ENCODE measurements around the gene PABPC1L. TPM values are rescaled to one million over a fixed set of nuclear protein-coding genes. Genes with fewer than 3 reads are reported as not detected.

The PABPC1L gene
- total and polyA plus RNA-seq, 2 donors (not counting 1 experiment from before 2014, with no cell fraction given): 105 to 295 TPM

DNA sequence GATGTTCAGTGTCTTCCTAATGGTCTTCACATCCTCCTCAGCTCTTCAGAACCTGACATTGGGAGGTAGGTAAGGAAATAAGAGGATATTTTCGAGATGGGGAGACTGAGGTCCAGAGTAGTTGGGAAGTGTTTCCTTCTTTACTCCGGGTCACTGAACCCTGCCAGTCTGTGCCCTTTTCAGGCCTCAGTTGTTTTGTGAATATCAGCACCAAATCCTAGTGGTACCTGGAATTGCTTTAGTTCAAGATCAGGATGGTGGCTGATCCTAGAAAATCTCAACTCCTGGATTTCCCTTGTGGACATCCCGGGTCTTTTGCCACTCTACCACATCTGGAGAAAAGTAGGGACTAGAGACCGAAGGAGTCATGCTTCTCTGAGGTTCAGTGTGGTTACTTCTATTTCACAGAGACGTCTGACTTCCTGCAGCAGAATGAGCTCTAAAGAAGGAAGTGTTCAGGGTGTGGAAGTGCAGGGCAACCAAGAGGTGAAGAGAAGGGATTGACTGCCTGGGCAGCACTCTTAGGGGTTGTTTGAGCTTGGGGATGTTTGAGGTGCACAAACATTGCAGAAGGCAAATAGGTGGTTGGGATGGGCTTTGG is 57.4 kb downstream of the PABPC1L start:
- peak overlapping the region; percentile 98 for H3K27ac Mint-ChIP-seq
- H3K4me2 ChIP-seq (replicated peaks; ENCODE audit: low read depth, low read length, poor library complexity, severe bottlenecking): peak overlapping the region; percentile 76
- CTCF ChIA-PET: interaction anchor here (0.7 to 4.1 kb wide), 5 partner anchors 11 to 404 kb away, joined by 3 to 32 read pairs (median 4); no protein-coding TSS in a partner anchor

More for the DNA sequence above, 57.4 kb downstream of the PABPC1L start:
- Histone ChIP-seq H2AFZ (ENCODE audit: insufficient read depth, low read depth, low read length, poor library complexity, severe bottlenecking) (no peak overlapping the region), H3K36me3 (replicated peaks in 1 of 2; ENCODE audit: control extremely low read depth in 1 of 2, control insufficient read depth in 1 of 2, extremely low read depth in 1 of 2, insufficient read depth in 2 of 2, low read length in 1 of 2) (peaks cover 2 to 10% of the 10 kb centered on the region in 2 experiments), H3K27ac (ENCODE audit: low read length in 2 of 2) (peak overlapping the region; percentile 91), H3K79me2 (ENCODE audit: control insufficient read depth, insufficient read depth, low read length) (peaks cover 73% of the 10 kb centered on the region), H3K4me1 (ENCODE audit: control insufficient read depth in 2 of 2, insufficient read depth in 2 of 2, low read length in 2 of 2) (peaks cover 54 to 68% of the 10 kb centered on the region in 2 donors), H3K9me3 (ENCODE audit: control extremely low read depth in 1 of 3, control insufficient read depth in 2 of 3, insufficient read depth in 1 of 3, low read length in 2 of 3) (no peaks in the 10 kb centered on the region), H3K27me3 (replicated peaks in 1 of 4; ENCODE audit: control extremely low read depth in 1 of 4, control insufficient read depth in 3 of 4, insufficient read depth in 4 of 4, low read length in 3 of 4) (no peaks in the 10 kb centered on the region), H4K20me1 (ENCODE audit: control insufficient read depth, insufficient read depth, low read length, poor library complexity, severe bottlenecking) (peaks cover 5% of the 10 kb centered on the region), H3K4me3 (ENCODE audit: control extremely low read depth in 1 of 5, extremely low read depth in 1 of 5, insufficient read depth in 1 of 5, low read depth in 2 of 5, low read length in 4 of 5) (peak overlapping the region; percentile 86 to 99 (median 90)), H3K9ac (ENCODE audit: low read length) (peak overlapping the region; percentile 84)
- H3K4me3 Mint-ChIP-seq: peak overlapping the region; percentile 94
- no peaks in the 10 kb centered on the region for H3K9me3 Mint-ChIP-seq (ENCODE audit: insufficient read depth)
- H3K27me3 Mint-ChIP-seq: no peaks in the 10 kb centered on the region
- POLR2A ChIA-PET: interaction anchor here (0.6 to 5.6 kb wide), 7 partner anchors 8 to 82 kb away, joined by 3 to 43 read pairs (median 4); partner anchors contain the start of genes PABPC1L and YWHAB
- TF ChIP-seq EZH2 (IDR thresholded peaks at IDR 0.05; ENCODE audit: borderline replicate concordance, insufficient read depth, low read depth, low read length, poor library complexity, severe bottlenecking): no peak
- TF ChIP-seq, protein P1, sequence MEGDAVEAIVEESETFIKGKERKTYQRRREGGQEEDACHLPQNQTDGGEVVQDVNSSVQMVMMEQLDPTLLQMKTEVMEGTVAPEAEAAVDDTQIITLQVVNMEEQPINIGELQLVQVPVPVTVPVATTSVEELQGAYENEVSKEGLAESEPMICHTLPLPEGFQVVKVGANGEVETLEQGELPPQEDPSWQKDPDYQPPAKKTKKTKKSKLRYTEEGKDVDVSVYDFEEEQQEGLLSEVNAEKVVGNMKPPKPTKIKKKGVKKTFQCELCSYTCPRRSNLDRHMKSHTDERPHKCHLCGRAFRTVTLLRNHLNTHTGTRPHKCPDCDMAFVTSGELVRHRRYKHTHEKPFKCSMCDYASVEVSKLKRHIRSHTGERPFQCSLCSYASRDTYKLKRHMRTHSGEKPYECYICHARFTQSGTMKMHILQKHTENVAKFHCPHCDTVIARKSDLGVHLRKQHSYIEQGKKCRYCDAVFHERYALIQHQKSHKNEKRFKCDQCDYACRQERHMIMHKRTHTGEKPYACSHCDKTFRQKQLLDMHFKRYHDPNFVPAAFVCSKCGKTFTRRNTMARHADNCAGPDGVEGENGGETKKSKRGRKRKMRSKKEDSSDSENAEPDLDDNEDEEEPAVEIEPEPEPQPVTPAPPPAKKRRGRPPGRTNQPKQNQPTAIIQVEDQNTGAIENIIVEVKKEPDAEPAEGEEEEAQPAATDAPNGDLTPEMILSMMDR (IDR thresholded peaks at IDR 0.05): no peak
- H3K4me1 Mint-ChIP-seq: peaks cover 58% of the 10 kb centered on the region
- peak; percentile 35 for ATAC-seq (ENCODE audit: low read depth)
- WGBS (ENCODE audit: insufficient coverage): 0% methylated on average over 5 of the region's 5 CpGs
- DNase-seq: peak; percentile 73
- intact Hi-C loops (cut with micrococcal nuclease): loop anchor here (1.0 to 10.0 kb wide), 7 partner anchors 8 to 823 kb away; partner anchors contain the start of genes DNTTIP1, PKIG, SERINC3 and WFDC3
